H1 (cell line): ENCODE data around the gene FARS2.

ENCODE experiments used
- CBX5 ChIP-seq: fragments of 300-800, 300-1000 bp; sonication (generic); IDR thresholded peaks from 2 replicates; pipeline ENCODE4 v1.7.1; 2016; ENCODE audit warnings: antibody characterized with exemption, low read length, low read depth
- GTF2F1 ChIP-seq: IDR thresholded peaks from 2 replicates; pipeline ENCODE4 v1.6.1; 2012; ENCODE audit warnings: low read depth, low read length, improper control_type of control experiment, borderline replicate concordance
- KDM5A ChIP-seq: fragments of 200-600 bp; IDR thresholded peaks from 2 replicates; pipeline ENCODE4 v1.7.1; 2012; ENCODE audit warnings: mild to moderate bottlenecking, low read length, inconsistent platforms, mixed read lengths
- TEAD4 ChIP-seq: IDR thresholded peaks from 2 replicates; pipeline ENCODE4 v1.6.1; 2012; ENCODE audit warnings: low read depth, low read length, inconsistent platforms, mixed read lengths
- ZNF274 ChIP-seq: IDR thresholded peaks from 2 replicates; pipeline ENCODE4 v1.7.0; 2012; ENCODE audit warnings: low read length, borderline replicate concordance; ENCODE audit errors: extremely low read depth
- TF ChIP-seq, protein P1 (sequence below): IDR thresholded peaks from 2 replicates; pipeline ENCODE4 v1.6.1; 2012; ENCODE audit warnings: inconsistent platforms
- TF ChIP-seq, protein P2 (sequence below), 3 experiments: IDR thresholded peaks; 1 replicate in 2 of 3; 2 replicates in 1 of 3; pipeline versions ENCODE4 v1.5.1 to v1.6.1; 2011; ENCODE audit warnings: low read length in 3 of 3, mild to moderate bottlenecking in 3 of 3, inconsistent platforms in 2 of 3, low read depth in 1 of 3, moderate library complexity in 1 of 3; ENCODE audit not compliant: insufficient read depth in 1 of 3; ENCODE audit errors: control extremely low read depth in 1 of 3
- TF ChIP-seq, protein P3 (sequence below): IDR thresholded peaks from 2 replicates; pipeline ENCODE4 v1.6.1; 2012; ENCODE audit warnings: low read length, inconsistent platforms

DNA sequence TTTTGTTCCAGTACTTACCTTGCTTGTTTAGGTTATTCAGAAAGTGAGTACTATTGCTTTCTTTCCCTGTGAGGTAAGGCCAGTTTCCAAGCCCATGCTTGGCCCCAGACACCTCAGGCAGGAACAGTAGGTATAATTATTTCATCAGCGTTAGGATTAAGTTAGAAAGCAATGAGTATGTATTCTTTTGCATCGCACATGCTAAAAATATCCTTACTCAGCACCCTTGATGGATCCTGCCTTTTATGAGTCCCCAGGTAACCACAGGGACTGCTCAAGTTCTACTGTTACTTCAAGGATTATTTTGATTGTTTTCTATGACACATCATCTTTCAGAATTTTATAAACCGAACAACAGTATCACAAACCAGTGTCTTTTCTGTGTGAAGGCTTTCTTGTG, 128.9 kb downstream of the FARS2 start:
- no peak for TF ChIP-seq ZNF274
- TF ChIP-seq, protein P1, sequence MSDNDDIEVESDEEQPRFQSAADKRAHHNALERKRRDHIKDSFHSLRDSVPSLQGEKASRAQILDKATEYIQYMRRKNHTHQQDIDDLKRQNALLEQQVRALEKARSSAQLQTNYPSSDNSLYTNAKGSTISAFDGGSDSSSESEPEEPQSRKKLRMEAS: no peak
- TF ChIP-seq, protein P2, sequence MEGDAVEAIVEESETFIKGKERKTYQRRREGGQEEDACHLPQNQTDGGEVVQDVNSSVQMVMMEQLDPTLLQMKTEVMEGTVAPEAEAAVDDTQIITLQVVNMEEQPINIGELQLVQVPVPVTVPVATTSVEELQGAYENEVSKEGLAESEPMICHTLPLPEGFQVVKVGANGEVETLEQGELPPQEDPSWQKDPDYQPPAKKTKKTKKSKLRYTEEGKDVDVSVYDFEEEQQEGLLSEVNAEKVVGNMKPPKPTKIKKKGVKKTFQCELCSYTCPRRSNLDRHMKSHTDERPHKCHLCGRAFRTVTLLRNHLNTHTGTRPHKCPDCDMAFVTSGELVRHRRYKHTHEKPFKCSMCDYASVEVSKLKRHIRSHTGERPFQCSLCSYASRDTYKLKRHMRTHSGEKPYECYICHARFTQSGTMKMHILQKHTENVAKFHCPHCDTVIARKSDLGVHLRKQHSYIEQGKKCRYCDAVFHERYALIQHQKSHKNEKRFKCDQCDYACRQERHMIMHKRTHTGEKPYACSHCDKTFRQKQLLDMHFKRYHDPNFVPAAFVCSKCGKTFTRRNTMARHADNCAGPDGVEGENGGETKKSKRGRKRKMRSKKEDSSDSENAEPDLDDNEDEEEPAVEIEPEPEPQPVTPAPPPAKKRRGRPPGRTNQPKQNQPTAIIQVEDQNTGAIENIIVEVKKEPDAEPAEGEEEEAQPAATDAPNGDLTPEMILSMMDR (IDR thresholded peaks at IDR 0.05; ENCODE audit: control extremely low read depth in 1 of 3, insufficient read depth in 1 of 3, low read depth in 1 of 3, low read length in 3 of 3): no peak
- TF ChIP-seq, protein P3, sequence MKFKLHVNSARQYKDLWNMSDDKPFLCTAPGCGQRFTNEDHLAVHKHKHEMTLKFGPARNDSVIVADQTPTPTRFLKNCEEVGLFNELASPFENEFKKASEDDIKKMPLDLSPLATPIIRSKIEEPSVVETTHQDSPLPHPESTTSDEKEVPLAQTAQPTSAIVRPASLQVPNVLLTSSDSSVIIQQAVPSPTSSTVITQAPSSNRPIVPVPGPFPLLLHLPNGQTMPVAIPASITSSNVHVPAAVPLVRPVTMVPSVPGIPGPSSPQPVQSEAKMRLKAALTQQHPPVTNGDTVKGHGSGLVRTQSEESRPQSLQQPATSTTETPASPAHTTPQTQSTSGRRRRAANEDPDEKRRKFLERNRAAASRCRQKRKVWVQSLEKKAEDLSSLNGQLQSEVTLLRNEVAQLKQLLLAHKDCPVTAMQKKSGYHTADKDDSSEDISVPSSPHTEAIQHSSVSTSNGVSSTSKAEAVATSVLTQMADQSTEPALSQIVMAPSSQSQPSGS: no peak
- no peak for TF ChIP-seq TEAD4
- no peak for TF ChIP-seq GTF2F1
- TF ChIP-seq KDM5A: no peak
- TF ChIP-seq CBX5: no peak
